NT2/D1 (cell line): ENCODE measurements around the gene TCERG1L.

Experiments used
- DNase-seq: peaks from one replicate; pipeline ENCODE4 v3.0.0-alpha.2; 2011; ENCODE audit warnings: low read depth, low spot score
- H3K27me3 ChIP-seq: 2 replicates; pipeline ENCODE4 v1.6.0; 2011; ENCODE audit warnings: mild to moderate bottlenecking; ENCODE audit not compliant: insufficient read length, insufficient read depth
- H3K36me3 ChIP-seq: 2 replicates; pipeline ENCODE4 v1.6.1; 2011; ENCODE audit warnings: mild to moderate bottlenecking, low read length, mixed read lengths; ENCODE audit not compliant: insufficient read depth, insufficient read length
- H3K4me1 ChIP-seq: 2 replicates; pipeline ENCODE4 v1.5.1; 2011; ENCODE audit not compliant: insufficient read depth, insufficient read length
- H3K4me3 ChIP-seq: 2 replicates; pipeline ENCODE4 v1.5.1; 2011; ENCODE audit warnings: low read depth; ENCODE audit not compliant: insufficient read length
- H3K9ac ChIP-seq: 2 replicates; pipeline ENCODE4 v1.6.0; 2011; ENCODE audit warnings: low read depth; ENCODE audit not compliant: insufficient read length
- H3K9me3 ChIP-seq: 2 replicates; pipeline ENCODE4 v1.5.1; 2011; ENCODE audit warnings: mild to moderate bottlenecking, low read length; ENCODE audit not compliant: insufficient read depth
- SUZ12 ChIP-seq: IDR thresholded peaks from 2 replicates; pipeline ENCODE4 v1.6.1; 2011; ENCODE audit not compliant: insufficient read length, insufficient read depth; ENCODE audit errors: extremely low read depth
- YY1 ChIP-seq: IDR thresholded peaks from 2 replicates; pipeline ENCODE4 v1.6.1; 2011; ENCODE audit not compliant: insufficient read length, insufficient read depth
- ZNF274 ChIP-seq: IDR thresholded peaks from 2 replicates; pipeline ENCODE4 v1.6.1; 2011; ENCODE audit warnings: mild to moderate bottlenecking, low read depth, low read length

The TCERG1L gene

DNA sequence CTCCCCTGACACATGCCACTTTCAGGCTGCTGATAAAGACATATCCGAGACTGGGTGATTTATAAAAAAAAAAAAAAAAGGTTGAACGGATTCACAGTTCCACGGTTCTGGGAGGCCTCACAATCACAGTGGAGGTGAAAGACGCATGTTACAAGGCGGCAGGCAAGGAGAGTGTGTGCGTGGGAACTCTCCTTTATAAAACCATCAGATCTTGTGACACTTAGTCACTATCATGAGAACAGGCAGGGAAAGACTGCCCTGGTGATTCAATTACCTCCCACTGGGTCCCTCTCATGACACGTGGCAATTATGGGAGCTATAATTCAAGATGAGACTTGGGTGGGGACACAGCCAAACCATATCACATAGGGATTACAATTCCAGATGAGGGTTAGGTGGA lies 181.5 kb downstream of the TCERG1L start:
- Histone ChIP-seq H3K36me3 (no peaks in the 10 kb centered on the region), H3K9ac (no peak overlapping the region), H3K27me3 (no peaks in the 10 kb centered on the region), H3K9me3 (no peaks in the 10 kb centered on the region), H3K4me1 (peaks cover 8% of the 10 kb centered on the region), H3K4me3 (no peak overlapping the region)
- no peak for DNase-seq
- TF ChIP-seq YY1 (no peak), SUZ12 (no peak), ZNF274 (no peak)

DNA sequence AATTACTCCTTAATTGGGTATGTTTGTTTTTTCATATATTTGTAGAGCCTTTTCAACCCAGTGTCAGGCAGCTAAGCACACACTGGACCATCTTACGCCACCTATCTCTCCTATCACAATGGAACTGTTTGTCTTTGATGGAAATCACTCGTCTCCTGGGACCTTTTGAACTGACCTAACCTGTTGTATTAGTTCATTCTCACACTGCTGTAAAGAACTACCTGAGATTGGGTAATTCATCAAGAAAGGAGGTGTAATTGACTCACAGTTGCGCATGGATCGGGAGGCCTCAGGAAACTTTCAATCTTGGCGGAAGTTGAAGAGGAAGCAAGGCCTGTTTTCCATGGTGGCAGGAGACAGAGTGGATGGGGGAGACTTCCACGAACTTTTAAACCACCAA lies 182.0 kb downstream of the TCERG1L start:
- Histone ChIP-seq H3K27me3 (no peaks in the 10 kb centered on the region), H3K9ac (no peak overlapping the region), H3K9me3 (no peaks in the 10 kb centered on the region), H3K4me3 (no peak overlapping the region), H3K36me3 (no peaks in the 10 kb centered on the region), H3K4me1 (peaks cover 8% of the 10 kb centered on the region)
- no peak for TF ChIP-seq ZNF274
- TF ChIP-seq YY1: no peak
- no peak for TF ChIP-seq SUZ12
- no peak for DNase-seq

DNA sequence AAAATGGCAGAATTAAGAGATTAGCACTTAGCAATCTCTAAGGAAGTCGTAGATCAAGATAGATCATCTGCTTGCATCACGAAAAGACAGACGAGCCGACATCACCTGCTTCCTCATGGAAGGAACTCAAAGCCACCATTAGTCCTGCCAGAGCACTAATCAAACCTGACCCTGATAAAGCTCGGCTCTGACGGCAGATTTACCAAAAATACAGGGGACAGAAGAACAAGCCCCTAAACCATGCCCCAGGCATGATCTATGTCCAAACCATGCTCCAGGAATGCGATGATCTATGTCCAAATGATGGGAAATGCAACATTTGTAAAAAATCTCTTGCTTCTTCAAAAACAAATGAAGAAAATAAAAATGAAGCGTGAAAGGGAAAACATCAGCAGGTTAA lies 182.8 kb downstream of the TCERG1L start:
- Histone ChIP-seq H3K36me3 (no peaks in the 10 kb centered on the region), H3K9me3 (no peaks in the 10 kb centered on the region), H3K27me3 (no peaks in the 10 kb centered on the region), H3K9ac (no peak overlapping the region), H3K4me1 (peaks cover 8% of the 10 kb centered on the region), H3K4me3 (no peak overlapping the region)
- no peak for TF ChIP-seq SUZ12
- no peak for TF ChIP-seq YY1
- no peak for TF ChIP-seq ZNF274
- no peak for DNase-seq

DNA sequence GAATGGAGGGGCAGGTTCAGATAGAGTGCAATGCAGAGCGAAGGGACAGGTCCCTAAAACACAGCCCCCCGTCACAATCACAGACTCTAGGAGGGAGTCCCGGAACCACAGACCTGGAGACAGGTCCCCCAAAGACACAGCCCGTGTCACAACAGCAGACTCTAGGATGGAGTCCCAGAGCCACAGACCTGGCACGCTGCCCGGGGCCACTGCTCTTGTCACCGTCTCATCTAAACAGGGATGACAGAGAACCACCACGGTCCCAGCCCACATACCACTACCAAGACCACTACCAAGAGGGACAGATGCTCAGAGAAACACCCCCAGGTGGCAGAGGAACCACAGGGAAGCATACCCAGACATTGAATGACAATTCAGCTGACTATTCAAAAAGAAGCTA lies 183.9 kb downstream of the TCERG1L start:
- no peak for DNase-seq
- Histone ChIP-seq H3K4me3 (no peak overlapping the region), H3K9ac (no peak overlapping the region), H3K36me3 (no peaks in the 10 kb centered on the region), H3K9me3 (peaks cover 9% of the 10 kb centered on the region; the same call in 1 of the 2 replicates), H3K4me1 (peaks cover 8% of the 10 kb centered on the region), H3K27me3 (no peaks in the 10 kb centered on the region)
- no peak for TF ChIP-seq SUZ12
- no peak for TF ChIP-seq YY1
- no peak for TF ChIP-seq ZNF274

DNA sequence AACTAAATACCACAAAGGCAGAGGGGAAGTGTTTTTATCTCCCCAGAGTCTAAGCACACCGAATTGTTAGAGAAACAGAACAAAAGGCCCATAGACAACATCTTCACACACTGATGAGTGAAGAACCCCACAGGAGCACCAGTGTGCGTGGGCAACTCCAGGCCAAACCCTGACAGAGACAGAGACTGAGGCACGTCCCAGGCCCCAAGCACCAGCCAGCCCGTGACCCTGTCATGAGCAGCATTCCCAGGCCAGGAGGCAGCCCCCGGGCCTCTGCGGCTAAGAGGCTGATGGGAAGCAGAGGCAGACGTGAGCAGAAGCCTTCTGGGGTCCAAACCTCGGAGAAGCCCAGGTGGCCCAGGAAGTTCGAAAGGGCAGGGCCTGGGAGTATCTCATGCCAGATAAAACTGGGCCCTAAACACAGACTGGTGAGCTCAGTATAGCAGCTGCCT lies 184.4 kb downstream of the TCERG1L start:
- Histone ChIP-seq H3K4me3 (no peak overlapping the region), H3K9me3 (peaks cover 13% of the 10 kb centered on the region; the same call in 1 of the 2 replicates), H3K4me1 (peaks cover 8% of the 10 kb centered on the region), H3K9ac (no peak overlapping the region), H3K36me3 (no peaks in the 10 kb centered on the region), H3K27me3 (no peaks in the 10 kb centered on the region)
- no peak for TF ChIP-seq YY1
- no peak for TF ChIP-seq ZNF274
- TF ChIP-seq SUZ12: no peak
- no peak for DNase-seq

DNA sequence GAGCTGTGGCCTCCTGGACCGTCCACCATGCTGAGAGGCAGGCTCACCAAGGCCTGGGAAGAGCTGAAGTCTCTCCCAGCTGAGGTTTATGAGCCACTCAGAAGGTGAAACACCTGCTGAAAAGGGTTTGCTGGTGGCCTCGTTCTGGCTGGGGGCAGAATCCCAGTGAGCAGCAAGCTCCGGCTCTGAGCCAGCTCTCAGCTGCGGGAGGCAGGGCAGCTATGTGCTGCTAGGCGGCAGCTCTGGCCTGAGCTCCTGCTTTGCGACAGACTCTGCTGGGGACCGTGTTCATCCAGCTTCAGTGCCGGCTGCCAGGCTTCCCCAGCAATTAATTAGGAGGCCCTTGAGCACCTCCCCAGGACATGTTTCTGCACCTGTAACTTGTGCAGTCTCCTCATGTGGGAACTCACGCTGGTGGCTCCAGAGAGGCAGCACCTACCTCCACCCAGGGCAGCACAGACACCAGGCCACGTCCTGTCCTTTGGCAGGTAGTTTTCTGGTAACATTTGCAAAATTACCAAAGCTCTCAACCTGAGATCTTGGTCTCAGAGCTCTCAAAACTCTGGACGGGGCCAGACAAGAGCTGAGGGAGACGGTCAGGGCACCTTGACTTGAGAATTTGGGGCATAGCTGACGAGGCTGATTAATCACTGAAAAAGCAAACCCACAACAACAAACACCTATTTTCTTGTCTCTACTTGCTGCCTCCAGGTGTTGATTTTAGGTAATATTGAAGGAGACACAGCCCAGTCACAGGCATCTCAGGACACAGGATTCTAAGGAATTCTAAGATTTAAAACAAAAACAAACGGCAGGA lies 185.0 kb downstream of the TCERG1L start:
- DNase-seq: peak; percentile 11
- no peaks in the 10 kb centered on the region for H3K36me3 ChIP-seq
- no peaks in the 10 kb centered on the region for H3K27me3 ChIP-seq
- H3K9me3 ChIP-seq: peaks cover 15% of the 10 kb centered on the region; the same call in 1 of the 2 replicates
- H3K4me3 ChIP-seq: no peak overlapping the region
- peaks cover 8% of the 10 kb centered on the region for H3K4me1 ChIP-seq
- TF ChIP-seq YY1: no peak
- no peak for TF ChIP-seq SUZ12
- TF ChIP-seq ZNF274: no peak
- H3K9ac ChIP-seq: no peak overlapping the region

DNA sequence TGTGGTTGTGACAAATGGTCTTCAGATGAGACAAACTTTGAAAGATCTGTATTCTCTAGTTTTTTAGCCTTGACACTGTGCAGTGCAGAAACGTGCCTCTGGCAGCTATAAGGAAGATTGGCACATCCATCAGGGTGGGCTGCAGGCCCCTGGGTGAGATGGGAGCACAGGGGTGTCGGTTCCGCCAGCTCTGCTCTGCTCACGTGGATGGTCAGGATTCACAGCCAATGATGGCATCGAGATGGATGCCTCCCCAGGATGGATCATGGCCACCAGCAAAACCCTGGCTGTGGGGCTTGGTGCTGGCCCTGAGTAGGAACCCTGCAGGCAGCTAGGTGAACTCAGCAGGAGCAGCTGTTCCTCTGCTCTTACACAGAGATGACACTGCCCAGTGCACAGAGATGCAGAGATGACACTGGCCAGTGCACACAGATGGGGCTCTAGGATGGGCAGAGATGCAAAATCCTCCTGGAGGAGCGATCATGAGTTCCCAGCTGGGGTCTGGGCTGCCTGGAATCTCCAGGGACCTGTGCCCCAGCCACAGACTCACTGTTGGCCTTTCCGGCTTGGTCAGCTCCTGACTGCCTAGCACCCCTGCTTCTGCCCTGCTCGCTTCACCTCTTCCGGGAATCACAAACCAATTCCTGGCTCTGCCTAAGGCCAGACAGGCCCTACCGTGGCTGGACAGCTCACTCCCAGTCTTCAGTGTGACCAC lies 185.9 kb downstream of the TCERG1L start:
- no peak overlapping the region for H3K4me3 ChIP-seq
- DNase-seq: no peak
- no peaks in the 10 kb centered on the region for H3K36me3 ChIP-seq
- H3K4me1 ChIP-seq: peaks cover 8% of the 10 kb centered on the region
- H3K9me3 ChIP-seq: peaks cover 15% of the 10 kb centered on the region; the same call in 1 of the 2 replicates
- no peak overlapping the region for H3K9ac ChIP-seq
- TF ChIP-seq SUZ12 (no peak), ZNF274 (no peak), YY1 (no peak)
- no peaks in the 10 kb centered on the region for H3K27me3 ChIP-seq
